A549 (cell line): ENCODE results near the gene POC1A. TPM values are rescaled to one million over a fixed set of nuclear protein-coding genes. Genes with fewer than 3 reads are reported as not detected.

Experiments used
- ATAC-seq, 2 experiments: fragments of 200-7000 bp in 1 of 2; fragments of >200 bp in 1 of 2; cut with Nextera tagmentation in 1 of 2; cut with Tn5 transposase in 1 of 2; 3 replicates each; pipeline versions ENCODE4 v1.8.0 to v1.9.1; 2018 to 2020; ENCODE audit warnings: mild to moderate bottlenecking in 1 of 2, moderate library complexity in 1 of 2
- CTCF ChIA-PET: fragments of 300-600 bp; sonication (Branson Sonifier 250); formaldehyde crosslinking; extraction: SDS; loops from one replicate; lab custom pipeline; 2021; ENCODE audit warnings: antibody characterized with exemption, inconsistent platforms; lab: Yijun Ruan, JAX
- POLR2A ChIA-PET: fragments of 350-600 bp; formaldehyde crosslinking; extraction: SDS; loops from one replicate; lab custom pipeline; 2021; ENCODE audit warnings: antibody characterized with exemption, inconsistent platforms; lab: Yijun Ruan, JAX
- DNase-seq, 2 experiments: peaks; one replicate each; pipeline versions ENCODE4 v3.0.0 to v3.0.0-alpha.2; 2011 to 2016; ENCODE audit warnings: low read depth in 1 of 2, low spot score in 1 of 2
- FAIRE-seq: peaks from 2 replicates; lab custom pipeline; 2011; peaks lifted over from hg19 to GRCh38; lab: Jason Lieb, UNC
- H3K27ac ChIP-seq, 2 experiments: fragments of >200 bp; sonication (Bioruptor Twin); formaldehyde crosslinking; 3 replicates each; pipeline ENCODE4 v1.5.1; 2016 to 2017
- H3K4me1 ChIP-seq: fragments of >200 bp; sonication (Bioruptor Twin); formaldehyde crosslinking; 3 replicates; pipeline ENCODE4 v1.6.1; 2016
- H3K4me2 ChIP-seq: fragments of >200 bp; sonication (Bioruptor Twin); formaldehyde crosslinking; 3 replicates; pipeline ENCODE4 v1.6.1; 2016
- H3K4me3 ChIP-seq: fragments of >200 bp; sonication (Bioruptor Twin); formaldehyde crosslinking; 3 replicates; pipeline ENCODE4 v1.5.1; 2016
- H3K9me3 ChIP-seq: fragments of >200 bp; sonication (Bioruptor Twin); formaldehyde crosslinking; 3 replicates; pipeline ENCODE4 v1.6.1; 2016
- CBX8 ChIP-seq: fragments of 200-600 bp; sonication (generic); IDR thresholded peaks from 2 replicates; pipeline ENCODE4 v1.6.1; 2016
- CEBPB ChIP-seq, 2 experiments: fragments of >200 bp in 1 of 2; sonication (Bioruptor Twin) in 1 of 2; formaldehyde crosslinking in 1 of 2; IDR thresholded peaks; 2 replicates each; pipeline ENCODE4 v1.6.1; 2012 to 2016
- CHD2 ChIP-seq: fragments of 150-350 bp; IDR thresholded peaks from 2 replicates; pipeline ENCODE4 v1.6.1; 2014; ENCODE audit warnings: low read length; ENCODE audit not compliant: partially characterized antibody
- EHF ChIP-seq: fragments of 250-450 bp; sonication (Bioruptor Pico); IDR thresholded peaks from 2 replicates; pipeline ENCODE4 v1.5.0; 2020; ENCODE audit warnings: mild to moderate bottlenecking
- EHMT2 ChIP-seq: fragments of 200-600 bp; sonication (generic); IDR thresholded peaks from 2 replicates; pipeline ENCODE4 v1.6.1; 2016; ENCODE audit warnings: antibody characterized with exemption, low read depth, mild to moderate bottlenecking, moderate library complexity
- FOXS1 ChIP-seq: fragments of 250-450 bp; sonication (Bioruptor Pico); IDR thresholded peaks from 2 replicates; pipeline ENCODE4 v1.5.0; 2020; ENCODE audit warnings: mild to moderate bottlenecking, moderate library complexity
- GATA3 ChIP-seq: IDR thresholded peaks from 2 replicates; pipeline ENCODE4 v1.6.1; 2012; ENCODE audit warnings: borderline replicate concordance
- HES2 ChIP-seq: fragments of >200 bp; sonication (Bioruptor Twin); formaldehyde crosslinking; IDR thresholded peaks from 2 replicates; pipeline ENCODE4 v1.6.1; 2016
- HEYL ChIP-seq: fragments of 250-450 bp; sonication (Bioruptor Pico); IDR thresholded peaks from 2 replicates; pipeline ENCODE4 v1.8.0; 2021; ENCODE audit warnings: mild to moderate bottlenecking, moderate library complexity
- HOXB5 ChIP-seq: fragments of 250-450 bp; sonication (Bioruptor Pico); IDR thresholded peaks from 2 replicates; pipeline ENCODE4 v1.5.0; 2020; ENCODE audit warnings: mild to moderate bottlenecking, moderate library complexity
- KDM1A ChIP-seq: fragments of 200-600 bp; sonication (generic); IDR thresholded peaks from 2 replicates; pipeline ENCODE4 v1.6.1; 2016; ENCODE audit warnings: low read depth, mild to moderate bottlenecking
- KDM5A ChIP-seq: fragments of 200-600 bp; sonication (generic); IDR thresholded peaks from 2 replicates; pipeline ENCODE4 v1.6.1; 2016; ENCODE audit warnings: antibody characterized with exemption, mild to moderate bottlenecking
- MAX ChIP-seq: IDR thresholded peaks from 2 replicates; pipeline ENCODE4 v1.6.1; 2012
- MAZ ChIP-seq: fragments of 150-350 bp; IDR thresholded peaks from 2 replicates; pipeline ENCODE4 v1.6.1; 2014; ENCODE audit warnings: antibody characterized with exemption, low read depth, low read length, borderline replicate concordance
- MYC ChIP-seq: IDR thresholded peaks from 2 replicates; pipeline ENCODE4 v1.6.1; 2012; ENCODE audit warnings: mild to moderate bottlenecking, inconsistent platforms, low read length, improper control_type of control experiment, borderline replicate concordance
- NPAS2 ChIP-seq: fragments of 250-450 bp; sonication (Bioruptor Pico); IDR thresholded peaks from 2 replicates; pipeline ENCODE4 v1.8.0; 2022; ENCODE audit warnings: mild to moderate bottlenecking, moderate library complexity, borderline replicate concordance
- NR3C1 ChIP-seq: fragments of >200 bp; sonication (Bioruptor Twin); formaldehyde crosslinking; IDR thresholded peaks from 3 replicates; pipeline ENCODE4 v1.6.1; 2017
- PHF8 ChIP-seq: fragments of 200-600 bp; sonication (generic); IDR thresholded peaks from 2 replicates; pipeline ENCODE4 v1.6.1; 2016; ENCODE audit warnings: low read depth, mild to moderate bottlenecking, antibody characterized with exemption, moderate library complexity, borderline replicate concordance
- POLR2AphosphoS2 ChIP-seq: conservative IDR thresholded peaks from 2 replicates; pipeline ENCODE4 v1.6.1; 2012; ENCODE audit warnings: low read length, improper control_type of control experiment, inconsistent platforms
- RFX5 ChIP-seq: fragments of 450-650 bp; IDR thresholded peaks from 2 replicates; pipeline ENCODE4 v1.7.1; 2014; ENCODE audit warnings: antibody characterized with exemption, mild to moderate bottlenecking, moderate library complexity
- RNF2 ChIP-seq: fragments of 200-600 bp; sonication (generic); IDR thresholded peaks from 2 replicates; pipeline ENCODE4 v1.6.1; 2016; ENCODE audit warnings: low read depth, mild to moderate bottlenecking, antibody characterized with exemption, moderate library complexity, borderline replicate concordance
- SREBF2 ChIP-seq: fragments of 450-650 bp; IDR thresholded peaks from 2 replicates; pipeline ENCODE4 v1.6.1; 2014; ENCODE audit warnings: mild to moderate bottlenecking, moderate library complexity
- ZFP36 ChIP-seq: fragments of 450-650 bp; IDR thresholded peaks from 2 replicates; pipeline ENCODE4 v1.6.1; 2014; ENCODE audit warnings: borderline replicate concordance; ENCODE audit not compliant: partially characterized antibody
- WGBS: methylation state at CpG from one replicate; pipeline ENCODE4 v1.1.6; 2017; ENCODE audit errors: missing lambda C conversion rate; 5-methylcytosine and 5-hydroxymethylcytosine counted together
- polyA plus RNA-seq, 4 experiments: library from polyadenylated mRNA; depleted of rRNA in 3 of 4; stranded (reverse); fragments of >200 nt; fragmentation: RNase III in 1 of 4; extraction: RNeasy Plus Mini Kit Qiagen cat#74134 plus additional on column Dnase treatment in 1 of 4; gene quantifications; 2 replicates in 3 of 4; 3 replicates in 1 of 4; pipeline ENCODE4 v1.2.3, GENCODE V29; 2011 to 2017
- TF ChIP-seq, protein P1 (sequence below): fragments of 200-600 bp; sonication (generic); IDR thresholded peaks from 2 replicates; pipeline ENCODE4 v1.6.1; 2016; ENCODE audit warnings: antibody characterized with exemption, mild to moderate bottlenecking, moderate library complexity
- TF ChIP-seq, protein P2 (sequence below): IDR thresholded peaks from 2 replicates; pipeline ENCODE4 v1.6.1; 2012

Gene POC1A
- polyA plus RNA-seq, 2 of the 4 experiments (the other 2 are of a cell fraction): 9.4 to 14.1 TPM

DNA sequence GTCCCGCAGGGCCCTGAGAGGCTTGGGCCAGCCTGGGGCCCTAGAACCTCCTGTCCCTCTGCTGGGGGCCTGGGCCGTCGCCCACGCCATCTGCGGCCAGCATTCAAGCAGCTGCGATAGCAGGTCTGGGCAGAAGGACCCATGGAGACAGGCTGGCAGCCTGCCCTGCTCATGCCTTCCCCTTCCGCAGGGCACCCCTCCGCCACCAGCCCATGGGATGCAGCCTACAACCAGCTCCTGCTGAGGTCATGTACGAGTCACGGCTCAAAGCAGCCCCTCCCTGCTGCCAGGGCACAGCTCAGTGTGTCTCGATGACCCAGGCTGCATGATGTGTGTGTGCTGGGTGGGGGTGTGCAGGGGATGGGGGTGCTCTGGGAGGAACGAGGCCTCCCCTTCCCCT, 125.7 kb downstream of the POC1A start:
- 0% methylated on average over 1 of the region's 12 CpGs for WGBS
- no peaks in the 10 kb centered on the region for H3K4me1 ChIP-seq
- TF ChIP-seq RNF2: no peak
- no peak for TF ChIP-seq KDM1A
- no peak for TF ChIP-seq EHF (CRISPR knock-in tag)
- no peak for TF ChIP-seq CBX8
- no peak for TF ChIP-seq KDM5A
- no peak for TF ChIP-seq MAZ
- TF ChIP-seq NPAS2: no peak
- no peak for TF ChIP-seq HES2
- no peak for TF ChIP-seq FOXS1 (CRISPR knock-in tag)
- TF ChIP-seq, protein P1, sequence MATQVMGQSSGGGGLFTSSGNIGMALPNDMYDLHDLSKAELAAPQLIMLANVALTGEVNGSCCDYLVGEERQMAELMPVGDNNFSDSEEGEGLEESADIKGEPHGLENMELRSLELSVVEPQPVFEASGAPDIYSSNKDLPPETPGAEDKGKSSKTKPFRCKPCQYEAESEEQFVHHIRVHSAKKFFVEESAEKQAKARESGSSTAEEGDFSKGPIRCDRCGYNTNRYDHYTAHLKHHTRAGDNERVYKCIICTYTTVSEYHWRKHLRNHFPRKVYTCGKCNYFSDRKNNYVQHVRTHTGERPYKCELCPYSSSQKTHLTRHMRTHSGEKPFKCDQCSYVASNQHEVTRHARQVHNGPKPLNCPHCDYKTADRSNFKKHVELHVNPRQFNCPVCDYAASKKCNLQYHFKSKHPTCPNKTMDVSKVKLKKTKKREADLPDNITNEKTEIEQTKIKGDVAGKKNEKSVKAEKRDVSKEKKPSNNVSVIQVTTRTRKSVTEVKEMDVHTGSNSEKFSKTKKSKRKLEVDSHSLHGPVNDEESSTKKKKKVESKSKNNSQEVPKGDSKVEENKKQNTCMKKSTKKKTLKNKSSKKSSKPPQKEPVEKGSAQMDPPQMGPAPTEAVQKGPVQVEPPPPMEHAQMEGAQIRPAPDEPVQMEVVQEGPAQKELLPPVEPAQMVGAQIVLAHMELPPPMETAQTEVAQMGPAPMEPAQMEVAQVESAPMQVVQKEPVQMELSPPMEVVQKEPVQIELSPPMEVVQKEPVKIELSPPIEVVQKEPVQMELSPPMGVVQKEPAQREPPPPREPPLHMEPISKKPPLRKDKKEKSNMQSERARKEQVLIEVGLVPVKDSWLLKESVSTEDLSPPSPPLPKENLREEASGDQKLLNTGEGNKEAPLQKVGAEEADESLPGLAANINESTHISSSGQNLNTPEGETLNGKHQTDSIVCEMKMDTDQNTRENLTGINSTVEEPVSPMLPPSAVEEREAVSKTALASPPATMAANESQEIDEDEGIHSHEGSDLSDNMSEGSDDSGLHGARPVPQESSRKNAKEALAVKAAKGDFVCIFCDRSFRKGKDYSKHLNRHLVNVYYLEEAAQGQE: no peak
- no peak for TF ChIP-seq HEYL (CRISPR knock-in tag)
- TF ChIP-seq MAX: no peak
- TF ChIP-seq NR3C1: no peak
- no peak for TF ChIP-seq RFX5
- no peak for TF ChIP-seq HOXB5
- TF ChIP-seq ZFP36: no peak
- no peak for TF ChIP-seq EHMT2
- TF ChIP-seq CEBPB (IDR thresholded peaks at IDR 0.05): no peak
- TF ChIP-seq, protein P2, sequence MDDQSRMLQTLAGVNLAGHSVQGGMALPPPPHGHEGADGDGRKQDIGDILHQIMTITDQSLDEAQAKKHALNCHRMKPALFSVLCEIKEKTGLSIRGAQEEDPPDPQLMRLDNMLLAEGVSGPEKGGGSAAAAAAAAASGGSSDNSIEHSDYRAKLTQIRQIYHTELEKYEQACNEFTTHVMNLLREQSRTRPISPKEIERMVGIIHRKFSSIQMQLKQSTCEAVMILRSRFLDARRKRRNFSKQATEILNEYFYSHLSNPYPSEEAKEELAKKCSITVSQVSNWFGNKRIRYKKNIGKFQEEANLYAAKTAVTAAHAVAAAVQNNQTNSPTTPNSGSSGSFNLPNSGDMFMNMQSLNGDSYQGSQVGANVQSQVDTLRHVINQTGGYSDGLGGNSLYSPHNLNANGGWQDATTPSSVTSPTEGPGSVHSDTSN: no peak
- FAIRE-seq: no peak
- ChIA-PET POLR2A (no interaction called here), CTCF (interaction anchor here (0.7 to 0.8 kb wide), 3 partner anchors 25 to 95 kb away, joined by 3 read pairs; no protein-coding TSS in a partner anchor)
- no peak overlapping the region for H3K4me3 ChIP-seq
- H3K27ac ChIP-seq: no peak overlapping the region
- DNase-seq: no peak
- no peaks in the 10 kb centered on the region for H3K9me3 ChIP-seq
- no peak overlapping the region for H3K4me2 ChIP-seq
- no peak; a peak in 1 of 6 replicates for ATAC-seq

- ATAC-seq (no peak), DNase-seq (no peak), FAIRE-seq (no peak)
- H3K9me3 ChIP-seq: no peaks in the 10 kb centered on the region
- no peaks in the 10 kb centered on the region for H3K4me1 ChIP-seq
- CTCF ChIA-PET: interaction anchor here (0.8 kb wide), 1 partner anchor 11 kb away, joined by 3 read pairs; no protein-coding TSS in a partner anchor
- TF ChIP-seq PHF8: no peak
- TF ChIP-seq GATA3: no peak
- TF ChIP-seq ZFP36: no peak
- TF ChIP-seq MYC: no peak
- no peak for TF ChIP-seq SREBF2
- no peak for TF ChIP-seq POLR2AphosphoS2
- TF ChIP-seq, protein P2: no peak
- TF ChIP-seq NR3C1: no peak
- TF ChIP-seq CHD2: no peak
- POLR2A ChIA-PET: no interaction called here
- 57% methylated on average over 4 of the region's 4 CpGs for WGBS
- no peak overlapping the region for H3K4me3 ChIP-seq
- no peak overlapping the region for H3K4me2 ChIP-seq
- H3K27ac ChIP-seq: no peak overlapping the region
Observed at GRCh38 chr3:52026041-52026440, 128.2 kb downstream of the POC1A start.
